Measurements from ENCODE around the gene TIPRL.

Gene TIPRL

GRCh38 chr1:168246506-168246905 lies 67.7 kb downstream of the TIPRL start:
- DNase-seq (ENCODE audit: low read depth in 4 of 4, low spot score in 1 of 4) = no peak
